ENCODE data around the gene ARID2. TPM values are rescaled to one million over a fixed set of nuclear protein-coding genes. Genes with fewer than 3 reads are reported as not detected.

Gene ARID2
- total RNA-seq, 1 donor from 2014 or later, result 53.6 TPM

DNA sequence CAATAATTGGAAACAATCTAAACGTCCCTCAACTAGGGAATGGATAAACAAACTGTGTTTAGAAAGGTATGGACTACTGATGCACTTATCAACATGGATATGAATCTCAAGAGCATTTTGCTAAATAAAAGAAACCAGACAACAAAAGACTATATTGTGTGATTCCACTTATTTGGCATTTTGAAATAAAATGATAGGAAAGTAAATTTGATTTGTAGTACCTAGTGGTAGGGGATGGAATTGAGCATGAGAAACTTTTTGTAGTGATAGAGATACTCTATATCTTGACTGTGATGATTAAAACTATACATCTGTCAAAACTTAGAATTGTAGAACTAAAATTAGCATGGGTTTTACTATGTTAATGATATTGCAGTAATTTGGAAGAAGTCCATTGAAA, 87.1 kb downstream of the ARID2 start:
- Mint-ChIP-seq H3K27ac (ENCODE audit: unreplicated experiment) (no peak overlapping the region), H3K36me3 (ENCODE audit: low read depth) (peaks cover 6% of the 10 kb centered on the region), H3K4me3 (no peak overlapping the region), H3K4me1 (no peaks in the 10 kb centered on the region), H3K27me3 (ENCODE audit: low read depth) (no peaks in the 10 kb centered on the region), H3K9me3 (no peaks in the 10 kb centered on the region)
- DNase-seq (ENCODE audit: low read depth, low spot score), result no peak
- TF ChIP-seq, protein P1, sequence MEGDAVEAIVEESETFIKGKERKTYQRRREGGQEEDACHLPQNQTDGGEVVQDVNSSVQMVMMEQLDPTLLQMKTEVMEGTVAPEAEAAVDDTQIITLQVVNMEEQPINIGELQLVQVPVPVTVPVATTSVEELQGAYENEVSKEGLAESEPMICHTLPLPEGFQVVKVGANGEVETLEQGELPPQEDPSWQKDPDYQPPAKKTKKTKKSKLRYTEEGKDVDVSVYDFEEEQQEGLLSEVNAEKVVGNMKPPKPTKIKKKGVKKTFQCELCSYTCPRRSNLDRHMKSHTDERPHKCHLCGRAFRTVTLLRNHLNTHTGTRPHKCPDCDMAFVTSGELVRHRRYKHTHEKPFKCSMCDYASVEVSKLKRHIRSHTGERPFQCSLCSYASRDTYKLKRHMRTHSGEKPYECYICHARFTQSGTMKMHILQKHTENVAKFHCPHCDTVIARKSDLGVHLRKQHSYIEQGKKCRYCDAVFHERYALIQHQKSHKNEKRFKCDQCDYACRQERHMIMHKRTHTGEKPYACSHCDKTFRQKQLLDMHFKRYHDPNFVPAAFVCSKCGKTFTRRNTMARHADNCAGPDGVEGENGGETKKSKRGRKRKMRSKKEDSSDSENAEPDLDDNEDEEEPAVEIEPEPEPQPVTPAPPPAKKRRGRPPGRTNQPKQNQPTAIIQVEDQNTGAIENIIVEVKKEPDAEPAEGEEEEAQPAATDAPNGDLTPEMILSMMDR (conservative IDR thresholded peaks at IDR 0.05), result peak; percentile 30

DNA sequence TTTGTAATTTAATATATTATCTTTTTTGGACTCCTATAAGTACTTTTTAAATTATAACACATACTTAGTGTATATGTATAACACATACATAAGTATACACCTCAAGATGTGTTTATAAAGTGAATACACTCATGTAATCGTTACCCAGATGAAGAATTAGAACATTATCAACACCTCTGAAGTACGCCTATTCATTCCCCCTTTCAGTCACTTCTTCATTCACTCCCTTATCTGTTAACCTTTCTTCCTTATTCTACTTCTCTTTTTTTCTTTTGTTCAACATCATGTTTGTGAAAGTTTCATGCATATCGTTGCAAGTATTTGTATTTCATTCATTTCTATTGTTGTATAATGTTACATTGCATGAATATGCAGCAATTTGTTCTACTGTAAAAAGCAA, 98.5 kb downstream of the ARID2 start:
- Mint-ChIP-seq H3K4me1 (no peaks in the 10 kb centered on the region), H3K4me3 (no peak overlapping the region), H3K9me3 (peaks cover 7% of the 10 kb centered on the region), H3K27ac (ENCODE audit: unreplicated experiment) (no peak overlapping the region), H3K27me3 (ENCODE audit: low read depth) (no peaks in the 10 kb centered on the region), H3K36me3 (ENCODE audit: low read depth) (peaks cover 44% of the 10 kb centered on the region)
- TF ChIP-seq, protein P1 (conservative IDR thresholded peaks at IDR 0.05), result no peak
- DNase-seq (ENCODE audit: low read depth, low spot score), result no peak

- Mint-ChIP-seq H3K27ac (ENCODE audit: unreplicated experiment) (no peak overlapping the region), H3K4me3 (no peak overlapping the region), H3K4me1 (no peaks in the 10 kb centered on the region), H3K27me3 (ENCODE audit: low read depth) (no peaks in the 10 kb centered on the region), H3K36me3 (ENCODE audit: low read depth) (peaks cover 42% of the 10 kb centered on the region), H3K9me3 (peaks cover 7% of the 10 kb centered on the region)
- TF ChIP-seq, protein P1 (conservative IDR thresholded peaks at IDR 0.05), result no peak
- no peak for DNase-seq (ENCODE audit: low read depth, low spot score)
These were observed 98.9 kb downstream of the ARID2 start for GRCh38 chr12:45828402-45828801.

GRCh38 chr12:45831590-45831989, 102.1 kb downstream of the ARID2 start:
- peaks cover 40% of the 10 kb centered on the region for H3K36me3 Mint-ChIP-seq (ENCODE audit: low read depth)
- H3K9me3 Mint-ChIP-seq, result peaks cover 7% of the 10 kb centered on the region
- H3K4me1 Mint-ChIP-seq, result no peaks in the 10 kb centered on the region
- DNase-seq (ENCODE audit: low read depth, low spot score), result no peak
- TF ChIP-seq, protein P1 (conservative IDR thresholded peaks at IDR 0.05), result no peak
- H3K27me3 Mint-ChIP-seq (ENCODE audit: low read depth), result no peaks in the 10 kb centered on the region
- no peak overlapping the region for H3K4me3 Mint-ChIP-seq
- H3K27ac Mint-ChIP-seq (ENCODE audit: unreplicated experiment), result no peak overlapping the region

- TF ChIP-seq, protein P1 (conservative IDR thresholded peaks at IDR 0.05), result no peak
- Mint-ChIP-seq H3K9me3 (peaks cover 7% of the 10 kb centered on the region), H3K4me1 (no peaks in the 10 kb centered on the region), H3K27ac (ENCODE audit: unreplicated experiment) (no peak overlapping the region), H3K27me3 (ENCODE audit: low read depth) (no peaks in the 10 kb centered on the region), H3K4me3 (no peak overlapping the region), H3K36me3 (ENCODE audit: low read depth) (peaks cover 36% of the 10 kb centered on the region)
- no peak for DNase-seq (ENCODE audit: low read depth, low spot score)
These were observed 103.9 kb downstream of the ARID2 start for GRCh38 chr12:45833401-45833800.

DNA sequence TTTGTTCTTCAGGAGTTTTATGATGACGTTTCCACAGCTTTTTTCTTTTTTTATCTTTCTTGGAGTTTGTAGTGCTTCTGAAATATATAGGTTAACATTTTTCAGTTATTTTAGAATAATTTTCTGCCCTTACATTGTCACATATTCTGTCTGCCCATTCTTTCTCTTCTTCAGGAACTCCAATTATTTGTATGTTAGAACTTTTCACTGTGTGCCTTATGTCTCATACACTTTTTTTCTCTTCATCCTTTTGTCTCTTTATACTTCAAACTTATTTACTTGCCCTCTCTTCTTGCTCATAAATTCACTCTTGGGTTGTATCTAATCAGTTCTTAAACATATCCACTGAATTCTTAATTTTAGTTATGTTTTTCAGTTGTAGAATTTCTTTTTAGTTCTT, 105.3 kb downstream of the ARID2 start:
- Mint-ChIP-seq H3K4me1 (no peaks in the 10 kb centered on the region), H3K36me3 (ENCODE audit: low read depth) (peaks cover 40% of the 10 kb centered on the region), H3K4me3 (no peak overlapping the region), H3K9me3 (peaks cover 7% of the 10 kb centered on the region), H3K27ac (ENCODE audit: unreplicated experiment) (no peak overlapping the region), H3K27me3 (ENCODE audit: low read depth) (no peaks in the 10 kb centered on the region)
- no peak for DNase-seq (ENCODE audit: low read depth, low spot score)
- TF ChIP-seq, protein P1 (conservative IDR thresholded peaks at IDR 0.05), result no peak

All from neural crest cell (in vitro differentiated cells).